Suprapubic skin (tissue), 4 donors: ENCODE measurements around the gene SEPTIN7. TPM values are rescaled to one million over a fixed set of nuclear protein-coding genes. Genes with fewer than 3 reads are reported as not detected.
A peak's percentile ranks its signal among the peaks of the same experiment; 100 is the strongest.

Source experiments
- DNase-seq, 2 donors: peaks; one replicate each; pipeline ENCODE4 v3.0.0-alpha.2; 2019; ENCODE audit warnings: low spot score in 2 of 2
- H3K27ac ChIP-seq: fragments of 200-600 bp; sonication (generic); one replicate; pipeline ENCODE4 v1.5.1; 2019
- H3K27me3 ChIP-seq: fragments of 200-600 bp; sonication (generic); one replicate; pipeline ENCODE4 v1.5.1; 2019
- H3K36me3 ChIP-seq: fragments of 200-600 bp; sonication (generic); one replicate; pipeline ENCODE4 v1.5.1; 2019
- H3K4me1 ChIP-seq: fragments of 200-600 bp; sonication (generic); one replicate; pipeline ENCODE4 v1.5.1; 2019
- H3K4me3 ChIP-seq: fragments of 200-600 bp; sonication (generic); one replicate; pipeline ENCODE4 v1.5.1; 2019; ENCODE audit warnings: mild to moderate bottlenecking
- H3K9me3 ChIP-seq: fragments of 200-600 bp; sonication (generic); one replicate; pipeline ENCODE4 v1.5.1; 2019
- CTCF ChIP-seq, 2 donors: fragments of 200-600 bp in 1 of 2; fragments of 450-650 bp in 1 of 2; sonication (generic) in 1 of 2; IDR thresholded peaks; one replicate each; pipeline ENCODE4 v1.5.1; 2016 to 2019; ENCODE audit warnings: antibody characterized with exemption in 2 of 2, mild to moderate bottlenecking in 1 of 2, moderate library complexity in 1 of 2
- EP300 ChIP-seq: sonication (generic); formaldehyde crosslinking; IDR thresholded peaks from one replicate; pipeline ENCODE4 v1.6.1; 2017; ENCODE audit warnings: antibody characterized with exemption
- POLR2A ChIP-seq, 2 donors: fragments of 450-650 bp; IDR thresholded peaks; one replicate each; pipeline ENCODE4 v1.6.1; 2017; ENCODE audit warnings: antibody characterized with exemption in 2 of 2, mild to moderate bottlenecking in 2 of 2, moderate library complexity in 2 of 2
- POLR2AphosphoS5 ChIP-seq, 3 donors: sonication (generic); formaldehyde crosslinking; IDR thresholded peaks; one replicate each; pipeline ENCODE4 v1.6.1; 2017; ENCODE audit warnings: antibody characterized with exemption in 3 of 3
- WGBS: methylation state at CpG from one replicate; pipeline ENCODE4 v1.1.5; 2018; 5-methylcytosine and 5-hydroxymethylcytosine counted together
- total RNA-seq, 4 donors: library from RNA; depleted of rRNA; stranded (reverse); fragments of >200 nt; gene quantifications; one replicate each; pipeline ENCODE4 v1.1.0, GENCODE V29; 2016

Gene SEPTIN7
- total RNA-seq, 4 donors from 2014 or later: 110 to 140 (median 127) TPM

- H3K4me3 ChIP-seq: no peak overlapping the region
- DNase-seq: no peak
- H3K27ac ChIP-seq: no peak overlapping the region
- H3K9me3 ChIP-seq: peaks cover 6% of the 10 kb centered on the region
- no peaks in the 10 kb centered on the region for H3K36me3 ChIP-seq
- no peaks in the 10 kb centered on the region for H3K27me3 ChIP-seq
- peaks cover 8% of the 10 kb centered on the region for H3K4me1 ChIP-seq
- 58% methylated on average over 2 of the region's 2 CpGs for WGBS
- TF ChIP-seq CTCF (IDR thresholded peaks at IDR 0.05): no peak
Measured at GRCh38 chr7:35787925-35788324, 12.9 kb upstream of the SEPTIN7 start.

- Histone ChIP-seq H3K36me3 (no peaks in the 10 kb centered on the region), H3K27me3 (no peaks in the 10 kb centered on the region), H3K27ac (no peak overlapping the region), H3K4me3 (no peak overlapping the region), H3K9me3 (peaks cover 6% of the 10 kb centered on the region), H3K4me1 (peaks cover 14% of the 10 kb centered on the region)
- DNase-seq: no peak
- 67% methylated on average over 1 of the region's 1 CpG for WGBS
- TF ChIP-seq POLR2AphosphoS5 (IDR thresholded peaks at IDR 0.05): no peak
- TF ChIP-seq POLR2A (IDR thresholded peaks at IDR 0.05): no peak
- no peak for TF ChIP-seq EP300
- no peak for TF ChIP-seq CTCF (IDR thresholded peaks at IDR 0.05)
Measured at GRCh38 chr7:35792472-35792871, 8.4 kb upstream of the SEPTIN7 start.

GRCh38 chr7:35792873-35793489 lies 7.9 kb upstream of the SEPTIN7 start:
- Histone ChIP-seq H3K4me1 (peaks cover 14% of the 10 kb centered on the region), H3K4me3 (no peak overlapping the region), H3K27me3 (no peaks in the 10 kb centered on the region), H3K9me3 (peaks cover 6% of the 10 kb centered on the region), H3K27ac (no peak overlapping the region), H3K36me3 (no peaks in the 10 kb centered on the region)
- TF ChIP-seq POLR2AphosphoS5 (IDR thresholded peaks at IDR 0.05) (no peak), EP300 (no peak), CTCF (IDR thresholded peaks at IDR 0.05) (no peak), POLR2A (IDR thresholded peaks at IDR 0.05) (no peak)
- no peak for DNase-seq
- WGBS: 25% methylated on average over 4 of the region's 4 CpGs

GRCh38 chr7:35797311-35797710 lies 3.5 kb upstream of the SEPTIN7 start:
- Histone ChIP-seq H3K4me1 (peaks cover 24% of the 10 kb centered on the region), H3K9me3 (no peaks in the 10 kb centered on the region), H3K4me3 (no peak overlapping the region), H3K27me3 (no peaks in the 10 kb centered on the region), H3K36me3 (no peaks in the 10 kb centered on the region), H3K27ac (no peak overlapping the region)
- TF ChIP-seq CTCF (IDR thresholded peaks at IDR 0.05): no peak
- TF ChIP-seq POLR2AphosphoS5 (IDR thresholded peaks at IDR 0.05): no peak
- no peak for TF ChIP-seq EP300
- no peak for TF ChIP-seq POLR2A (IDR thresholded peaks at IDR 0.05)
- DNase-seq: no peak
- WGBS: 87% methylated on average over 5 of the region's 5 CpGs

- Histone ChIP-seq H3K4me1 (peaks cover 33% of the 10 kb centered on the region), H3K9me3 (no peaks in the 10 kb centered on the region), H3K4me3 (peak overlapping the region; percentile 95), H3K27ac (peak overlapping the region; percentile 99), H3K36me3 (no peaks in the 10 kb centered on the region), H3K27me3 (no peaks in the 10 kb centered on the region)
- peak; percentile 92 to 93 for DNase-seq
- no peak for TF ChIP-seq CTCF (IDR thresholded peaks at IDR 0.05)
- WGBS: 6% methylated on average over 15 of the region's 37 CpGs
Measured at GRCh38 chr7:35799846-35800717, 775 bp upstream of the SEPTIN7 start.
